ENCODE results near the gene BORCS5.
"Not testable (repeated sequence)": the region's sequence is repeated elsewhere in the genome, so short reads cannot be mapped to it uniquely, and the experiment has no call there.

The BORCS5 gene

DNA sequence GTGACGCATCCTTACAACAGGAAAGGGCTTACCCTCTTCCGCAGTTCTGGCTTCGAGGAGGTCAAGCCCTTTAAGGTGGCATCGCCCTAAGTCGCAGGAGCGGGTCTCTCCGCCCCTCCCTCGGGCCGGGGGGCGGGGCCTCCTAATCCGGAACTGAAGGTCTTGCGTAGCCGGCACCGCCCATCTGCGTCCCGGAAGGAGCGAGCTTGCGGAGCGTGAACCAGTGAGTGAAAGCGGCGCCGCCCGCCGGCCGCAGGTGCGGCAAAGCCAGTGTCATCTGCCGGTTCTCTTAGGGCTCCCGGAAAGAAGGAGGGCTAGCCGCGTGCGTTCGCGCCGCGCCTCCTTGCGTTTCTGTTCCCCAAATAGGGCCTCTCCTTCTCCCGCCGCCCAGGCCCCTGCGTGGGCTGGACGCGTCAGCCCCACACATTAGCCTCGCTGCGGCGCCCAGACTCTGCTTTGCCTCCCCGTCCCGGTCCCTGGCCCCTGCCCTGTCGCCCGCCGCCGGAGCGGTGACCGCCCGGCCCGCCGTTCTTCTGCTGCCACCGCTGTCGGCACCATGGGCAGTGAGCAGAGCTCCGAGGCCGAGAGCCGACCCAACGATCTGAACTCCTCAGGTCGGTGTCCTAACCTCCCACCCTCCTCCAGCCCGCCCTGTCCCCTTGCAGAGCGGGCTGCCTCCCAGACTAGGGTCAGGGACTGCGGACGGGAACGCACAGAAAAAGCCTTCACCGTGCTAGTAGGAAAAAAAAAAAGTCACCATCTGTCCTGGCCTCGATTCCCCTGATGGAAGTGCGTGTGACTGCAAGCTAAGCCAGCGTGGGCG is at the start of gene BORCS5:
Gene BORCS5, plus strand, starts transcription at position 183 of the 823 bp plus-strand sequence. Its CDS starts 374 bp downstream, at position 557.
- DNase-seq (ENCODE audit: low read depth): peak; percentile 49

DNA sequence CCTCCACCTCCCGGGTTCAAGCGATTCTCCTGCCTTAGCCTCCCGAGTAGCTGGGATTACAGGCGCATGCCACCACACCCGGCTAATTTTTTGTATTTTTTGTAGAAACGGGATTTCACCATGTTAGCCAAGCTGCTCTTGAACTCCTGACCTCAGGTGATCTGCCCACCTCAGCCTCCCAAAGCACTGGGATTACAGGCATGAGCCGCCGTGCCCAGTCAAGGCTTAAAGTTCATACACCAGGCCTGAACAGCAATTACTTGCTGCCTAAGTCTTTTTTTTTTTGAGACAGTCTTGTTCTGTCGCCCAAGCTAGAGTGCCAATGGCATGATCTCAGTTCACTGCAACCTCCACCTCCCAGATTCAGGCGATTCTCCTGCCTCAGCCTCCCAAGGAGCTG is 46.2 kb upstream of the BORCS5 start:
- not testable (repeated sequence) for DNase-seq (ENCODE audit: low read depth)

DNA sequence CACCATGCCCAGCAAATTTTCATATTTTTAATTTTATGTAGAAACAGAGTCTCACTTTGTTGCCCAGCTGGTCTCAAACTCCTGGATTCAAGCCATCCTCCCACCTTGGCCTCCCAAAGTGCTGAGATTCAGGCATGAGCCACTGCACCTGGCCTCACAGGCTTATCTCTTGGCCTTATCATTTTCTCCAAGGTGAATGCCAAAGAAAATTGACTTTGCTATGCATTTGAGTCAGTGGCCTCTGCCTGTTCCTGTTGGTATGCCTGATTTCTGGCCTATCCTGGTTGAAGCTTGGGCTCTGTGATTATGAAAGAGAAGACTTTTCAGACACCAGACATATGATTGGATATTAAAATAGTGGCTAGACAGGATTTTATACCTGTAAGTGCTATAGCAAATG is 41.0 kb upstream of the BORCS5 start:
- DNase-seq (ENCODE audit: low read depth): no peak

DNA sequence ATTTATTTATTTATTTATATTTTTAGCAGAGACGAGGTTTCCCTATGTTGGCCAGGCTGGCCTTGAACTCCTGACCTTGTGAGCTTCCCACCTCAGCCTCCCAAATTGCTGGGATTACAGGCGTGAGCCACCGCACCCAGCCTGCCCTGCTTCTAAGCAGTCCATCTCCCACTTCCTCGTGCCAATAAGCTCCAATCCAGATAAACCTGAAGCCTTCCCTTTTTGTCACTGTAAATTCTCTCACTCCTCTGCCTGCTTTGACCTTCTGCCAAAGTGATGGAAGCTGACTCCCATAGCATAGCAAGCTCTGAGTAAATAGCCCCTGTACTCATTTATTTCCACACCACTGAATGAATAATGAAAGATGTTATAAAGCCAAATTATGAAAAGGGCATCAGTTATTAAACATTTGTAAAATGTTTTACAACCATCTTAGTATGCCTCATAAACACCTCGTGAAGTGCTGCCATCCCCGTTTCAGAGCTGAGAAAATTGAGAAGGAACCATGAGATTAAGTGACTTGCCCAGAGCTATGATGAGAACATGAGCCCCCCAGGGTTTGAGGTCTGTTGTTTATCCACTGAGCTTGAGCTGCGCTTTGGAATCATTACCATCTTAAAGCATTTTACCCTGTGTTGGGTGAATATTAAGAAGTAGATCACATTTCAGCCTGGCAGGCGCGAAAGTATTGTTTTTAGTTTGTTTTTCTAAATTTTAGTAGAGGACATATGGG is 37.3 kb upstream of the BORCS5 start:
- DNase-seq (ENCODE audit: low read depth): no peak

GRCh38 chr12:12323118-12323517 is 33.8 kb upstream of the BORCS5 start:
- no peak for DNase-seq (ENCODE audit: low read depth)

- DNase-seq (ENCODE audit: low read depth): no peak
These were observed 33.3 kb upstream of the BORCS5 start for GRCh38 chr12:12323591-12323990.

DNA sequence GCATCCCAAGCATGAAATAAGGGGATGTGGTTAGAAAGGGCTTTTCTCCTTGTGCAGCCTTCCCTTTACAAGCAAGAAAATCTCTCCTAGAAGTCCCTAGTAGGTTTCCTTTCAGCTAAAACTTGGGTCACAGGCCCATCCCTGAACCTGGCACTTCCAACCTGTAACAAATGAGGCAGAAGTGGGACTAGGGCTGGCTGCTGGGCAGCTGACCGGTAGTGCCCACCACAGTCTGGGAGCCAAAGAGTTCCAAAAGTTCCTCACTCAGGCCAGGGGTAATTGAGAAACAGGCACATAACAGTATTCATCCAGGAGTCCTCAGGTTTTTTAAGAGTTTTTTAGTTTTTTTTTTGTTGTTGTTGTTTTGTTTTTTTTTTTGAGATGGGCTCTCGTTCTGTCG is 30.6 kb upstream of the BORCS5 start:
- DNase-seq (ENCODE audit: low read depth): no peak

DNA sequence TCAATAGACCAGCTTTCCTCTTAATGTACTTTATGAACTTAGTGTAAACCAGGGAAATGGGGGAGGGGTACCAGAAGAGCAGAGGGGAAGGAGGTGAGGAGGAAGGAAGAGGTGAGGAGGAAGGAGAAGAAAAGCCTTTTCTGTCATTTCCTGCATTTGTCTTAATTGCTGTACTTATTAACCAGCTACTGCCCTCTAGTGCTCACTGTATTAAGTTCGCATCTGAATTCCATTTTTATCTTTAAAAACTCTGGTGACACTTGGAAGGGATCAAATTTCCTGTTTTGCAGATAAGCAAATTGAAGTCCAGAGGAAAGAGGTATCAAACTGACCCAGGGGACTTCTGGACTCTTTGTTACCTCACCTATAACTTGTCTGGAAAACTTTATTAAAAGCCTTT is 29.1 kb upstream of the BORCS5 start:
- no peak for DNase-seq (ENCODE audit: low read depth)

DNA sequence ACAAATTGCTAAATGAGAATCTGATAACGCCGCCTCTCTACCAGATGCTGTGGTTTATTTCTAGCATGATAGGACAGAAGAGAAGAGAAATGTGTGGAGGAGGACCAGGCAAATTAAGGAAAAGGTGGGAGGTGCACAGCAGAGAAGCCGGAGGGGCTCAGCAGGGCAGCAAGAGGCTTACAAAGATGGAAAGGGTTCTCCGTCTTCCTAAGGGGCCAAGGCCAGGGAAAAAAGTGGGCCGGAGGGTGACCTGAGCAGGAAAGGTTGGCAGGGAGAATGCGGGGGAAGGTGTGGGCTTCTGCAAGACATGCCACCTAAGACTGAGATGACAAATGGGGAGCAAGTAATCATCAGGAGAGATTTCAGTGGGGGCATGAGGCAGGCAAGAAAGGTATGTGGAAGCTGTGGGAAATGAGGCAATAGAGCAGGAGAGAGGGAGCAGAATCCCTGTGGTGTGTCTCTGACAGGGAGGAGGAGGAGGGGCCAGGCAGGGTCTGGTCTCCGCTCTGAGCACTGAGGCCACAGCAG is 25.6 kb upstream of the BORCS5 start:
- no peak for DNase-seq (ENCODE audit: low read depth)

DNA sequence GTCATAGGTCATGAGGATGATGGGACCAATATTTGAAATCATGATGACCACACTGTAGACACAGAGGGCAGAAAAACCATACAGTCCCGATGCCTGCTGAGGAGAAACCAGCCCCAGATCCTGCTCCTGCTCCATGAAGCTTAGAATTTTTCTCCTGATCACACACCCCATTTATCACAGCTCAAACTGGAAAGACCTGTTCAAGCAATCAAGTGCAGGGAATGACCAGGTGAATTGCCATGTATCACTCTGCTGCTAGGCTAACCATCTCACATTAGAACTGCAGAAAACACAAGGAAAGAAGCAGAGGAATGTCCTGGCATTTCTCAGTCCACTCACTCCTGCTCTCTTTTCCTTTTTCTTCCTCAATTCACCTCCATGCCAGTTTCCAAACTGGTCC is 25.0 kb upstream of the BORCS5 start:
- DNase-seq (ENCODE audit: low read depth): no peak

GRCh38 chr12:12333407-12334366 is 23.2 kb upstream of the BORCS5 start:
- DNase-seq (ENCODE audit: low read depth): no peak

DNA sequence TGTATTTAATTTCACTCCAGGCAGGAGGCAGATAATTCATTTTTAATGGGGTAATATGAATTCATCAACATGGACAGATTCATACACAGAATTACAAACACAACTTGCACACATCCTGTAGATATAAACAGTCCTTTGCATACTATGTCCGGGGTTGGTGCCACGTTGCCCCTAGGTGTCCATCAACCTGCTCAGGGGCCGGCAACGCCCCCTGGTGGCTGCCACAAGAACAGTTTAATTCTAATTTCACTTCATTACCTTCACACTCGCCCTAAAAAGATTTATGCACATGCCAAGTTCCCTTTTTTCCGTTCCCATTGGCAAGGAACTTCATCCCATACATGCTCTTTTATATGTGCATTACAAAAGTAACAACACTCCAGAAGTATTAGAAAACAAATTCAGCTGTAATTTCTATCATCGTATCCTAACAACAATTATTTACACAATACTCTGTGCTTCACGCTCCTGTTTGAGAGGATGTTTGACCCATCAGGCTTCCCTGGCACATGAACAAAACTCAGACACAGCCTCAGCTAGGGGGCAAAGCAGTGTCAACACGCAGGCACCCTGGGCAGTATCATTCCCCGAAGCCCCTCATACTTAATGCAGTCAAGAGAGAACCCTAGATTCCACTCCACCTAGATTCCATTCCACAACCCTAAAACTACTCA is 22.4 kb upstream of the BORCS5 start:
- no peak for DNase-seq (ENCODE audit: low read depth)

DNA sequence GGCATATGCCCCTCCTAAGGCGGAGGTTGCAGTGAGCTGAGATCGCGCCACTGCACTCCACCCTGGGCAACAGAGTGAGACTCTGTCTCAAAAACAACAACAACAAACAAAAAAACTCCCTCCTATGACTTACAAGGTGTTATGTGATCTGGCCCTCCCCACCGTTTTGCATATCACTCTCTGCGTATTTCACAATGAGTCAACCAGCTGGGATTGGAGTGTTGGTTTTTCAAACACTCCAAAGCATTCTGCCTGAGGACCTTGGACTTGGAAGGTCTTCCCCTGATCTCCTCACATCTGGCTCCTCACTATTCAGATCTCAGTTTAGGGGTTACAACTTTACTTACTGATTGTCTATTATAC is 20.8 kb upstream of the BORCS5 start:
- DNase-seq (ENCODE audit: low read depth): no peak

DNA sequence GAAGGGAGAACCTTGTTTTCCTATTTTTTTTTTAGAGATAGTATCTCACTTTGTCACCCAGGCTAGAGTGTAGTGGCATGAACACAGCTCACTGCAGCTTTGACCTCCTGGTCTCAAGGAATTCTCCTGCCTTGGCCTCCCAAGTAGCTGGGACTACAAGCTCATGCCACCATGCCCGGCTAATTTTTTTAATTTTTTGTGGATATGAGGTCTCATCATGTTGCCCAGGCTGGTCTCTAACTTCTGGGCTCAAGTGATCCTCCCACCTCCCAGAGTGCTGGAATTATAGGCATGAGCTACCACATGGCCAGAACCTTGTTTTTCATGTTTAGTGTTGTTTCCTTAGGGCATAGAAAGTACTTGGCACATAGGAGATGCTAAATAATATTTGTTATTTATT is 20.4 kb upstream of the BORCS5 start:
- DNase-seq (ENCODE audit: low read depth): no peak

GRCh38 chr12:12338527-12339168 is 18.2 kb upstream of the BORCS5 start:
- DNase-seq (ENCODE audit: low read depth): no peak

- DNase-seq (ENCODE audit: low read depth): no peak
These were observed 6.9 kb upstream of the BORCS5 start, which contains the start of gene MANSC1 for GRCh38 chr12:12349711-12350665. MANSC1 (minus strand) TSS chr12:12350242; CDS start chr12:12343314, 6,928 bp downstream.

DNA sequence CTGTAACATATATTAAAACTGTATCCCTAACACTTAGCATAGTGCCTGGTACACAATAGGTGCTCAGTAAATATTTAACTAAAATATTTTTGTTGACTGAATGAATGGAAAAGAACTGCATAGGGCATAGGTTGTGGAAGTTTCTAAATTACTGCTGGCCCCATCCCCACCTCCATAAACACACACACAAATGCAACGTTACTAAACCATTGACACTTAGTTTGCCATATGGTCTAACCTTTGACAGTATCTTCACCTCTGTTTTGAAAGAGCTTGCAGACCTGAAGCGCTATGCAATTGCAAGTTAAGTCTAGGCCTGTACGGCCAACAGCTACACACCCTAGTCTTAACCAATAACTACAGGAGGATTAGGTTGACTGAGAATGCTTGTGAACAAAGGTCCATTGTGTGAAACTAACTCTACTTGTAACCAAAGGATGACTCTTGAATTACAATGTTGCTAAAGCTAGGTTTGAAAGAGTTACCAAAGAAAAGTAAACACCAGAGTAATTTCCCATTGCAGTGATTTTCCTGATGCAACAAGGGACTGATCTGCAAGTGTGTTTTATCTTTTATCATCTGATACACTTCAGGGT is 5.9 kb upstream of the BORCS5 start:
- no peak for DNase-seq (ENCODE audit: low read depth)

GRCh38 chr12:12351468-12352185 is 5.3 kb upstream of the BORCS5 start:
- DNase-seq (ENCODE audit: low read depth): not testable (repeated sequence)

GRCh38 chr12:12353276-12353675 is 3.6 kb upstream of the BORCS5 start:
- DNase-seq (ENCODE audit: low read depth): no peak

All from GM04503 (cell line).